GM13976 (cell line): ENCODE data around the gene FBXL2.

Experiments used
- DNase-seq: peaks from one replicate; pipeline ENCODE4 v3.0.0; 2012; ENCODE audit warnings: low spot score
- in situ Hi-C: fragments of 300-500 bp; cut with MboI; formaldehyde crosslinking; loops from one replicate; pipeline ENCODE4 v1.12.0; 2022; ENCODE audit warnings: low sequenced_read_pairs, mixed read lengths, inconsistent platforms; ENCODE audit not compliant: unreplicated experiment
- TF ChIP-seq, protein P1 (sequence below): IDR thresholded peaks from 2 replicates; pipeline ENCODE4 v1.5.1; 2012; ENCODE audit warnings: borderline replicate concordance, mild to moderate bottlenecking; ENCODE audit not compliant: insufficient read depth; ENCODE audit errors: extremely low read depth, missing control alignments, control extremely low read depth

The FBXL2 gene

DNA sequence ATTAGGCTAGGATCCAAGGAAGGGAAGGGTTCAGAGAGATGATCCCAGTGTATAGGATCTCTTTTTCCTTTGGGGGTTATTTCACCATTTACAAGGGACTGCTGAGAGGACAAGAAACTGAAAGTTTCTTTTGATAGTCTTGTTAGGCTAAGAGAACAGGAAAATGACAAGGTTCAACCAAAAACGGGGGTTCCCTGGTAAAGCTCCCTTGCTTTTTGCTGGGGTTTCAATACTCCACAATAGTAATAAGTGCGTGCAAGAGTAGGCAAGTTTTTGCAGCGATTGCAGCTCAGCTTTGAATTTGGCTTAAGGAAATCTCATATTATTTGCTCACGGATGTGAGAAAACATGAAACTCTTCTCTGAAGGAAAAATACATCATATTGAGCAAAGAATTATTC, 39.8 kb upstream of the FBXL2 start:
- in situ Hi-C loops: no loop called here
- TF ChIP-seq, protein P1, sequence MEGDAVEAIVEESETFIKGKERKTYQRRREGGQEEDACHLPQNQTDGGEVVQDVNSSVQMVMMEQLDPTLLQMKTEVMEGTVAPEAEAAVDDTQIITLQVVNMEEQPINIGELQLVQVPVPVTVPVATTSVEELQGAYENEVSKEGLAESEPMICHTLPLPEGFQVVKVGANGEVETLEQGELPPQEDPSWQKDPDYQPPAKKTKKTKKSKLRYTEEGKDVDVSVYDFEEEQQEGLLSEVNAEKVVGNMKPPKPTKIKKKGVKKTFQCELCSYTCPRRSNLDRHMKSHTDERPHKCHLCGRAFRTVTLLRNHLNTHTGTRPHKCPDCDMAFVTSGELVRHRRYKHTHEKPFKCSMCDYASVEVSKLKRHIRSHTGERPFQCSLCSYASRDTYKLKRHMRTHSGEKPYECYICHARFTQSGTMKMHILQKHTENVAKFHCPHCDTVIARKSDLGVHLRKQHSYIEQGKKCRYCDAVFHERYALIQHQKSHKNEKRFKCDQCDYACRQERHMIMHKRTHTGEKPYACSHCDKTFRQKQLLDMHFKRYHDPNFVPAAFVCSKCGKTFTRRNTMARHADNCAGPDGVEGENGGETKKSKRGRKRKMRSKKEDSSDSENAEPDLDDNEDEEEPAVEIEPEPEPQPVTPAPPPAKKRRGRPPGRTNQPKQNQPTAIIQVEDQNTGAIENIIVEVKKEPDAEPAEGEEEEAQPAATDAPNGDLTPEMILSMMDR: no peak
- no peak for DNase-seq

DNA sequence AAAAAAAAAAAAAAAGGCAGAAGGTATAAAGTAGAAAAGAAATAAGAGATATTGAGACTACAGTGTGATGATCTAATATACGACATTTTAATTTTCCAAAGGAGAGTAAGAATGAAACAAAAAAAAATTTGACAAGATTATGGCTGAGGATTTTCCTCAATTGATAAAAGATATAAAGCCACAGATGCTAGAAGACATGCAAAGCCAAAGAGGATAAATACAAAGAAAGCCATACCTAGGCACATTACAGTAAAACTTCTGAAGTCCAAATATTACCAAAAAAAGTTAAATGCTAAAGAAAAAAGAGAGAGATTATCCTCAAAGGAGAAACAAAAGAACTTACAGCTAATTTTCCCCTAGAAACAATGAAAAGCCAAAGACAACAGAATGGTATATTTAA, 38.3 kb upstream of the FBXL2 start:
- TF ChIP-seq, protein P1: no peak
- in situ Hi-C loops: no loop called here
- no peak for DNase-seq

DNA sequence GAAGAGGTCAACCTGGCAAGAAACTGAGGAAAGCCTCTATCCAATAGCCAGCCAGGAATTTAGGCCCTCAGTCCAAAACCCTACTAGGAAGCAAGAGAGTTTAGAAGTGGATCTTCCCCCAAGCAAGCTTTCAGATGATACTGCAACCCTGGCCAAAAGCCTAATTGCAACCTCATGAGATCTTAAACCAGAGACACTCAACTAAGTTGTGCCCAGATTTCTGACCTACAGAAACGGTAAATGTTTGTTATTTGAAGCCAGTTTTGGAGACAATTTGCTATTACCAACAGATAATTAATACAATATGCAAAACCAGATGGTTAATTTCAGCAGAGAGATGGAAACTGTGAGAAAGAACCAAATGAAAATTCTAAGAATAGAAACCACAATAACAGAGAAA, 37.0 kb upstream of the FBXL2 start:
- TF ChIP-seq, protein P1: no peak
- no peak for DNase-seq
- in situ Hi-C loops: no loop called here

DNA sequence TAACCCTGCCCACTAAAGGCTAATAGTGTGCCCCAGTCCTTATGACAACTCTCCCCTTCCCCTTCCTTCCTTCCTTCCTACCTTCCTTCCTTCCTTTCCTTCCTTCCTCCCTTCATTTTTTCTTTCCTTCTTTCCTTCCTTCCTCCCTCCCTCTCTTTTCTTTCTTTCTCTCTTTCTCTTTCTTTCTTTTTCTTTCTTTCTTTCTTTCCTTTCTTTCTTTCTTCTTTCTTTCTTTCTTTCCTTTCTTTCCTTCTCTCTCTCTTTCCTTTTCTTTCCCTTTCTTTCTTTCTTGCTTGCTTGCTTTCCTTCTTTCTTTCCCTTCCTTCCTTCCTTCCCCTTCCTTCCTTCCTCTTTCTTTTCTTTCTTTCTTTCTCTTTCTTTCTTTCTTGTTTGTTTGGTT, 30.5 kb upstream of the FBXL2 start:
- TF ChIP-seq, protein P1: no peak
- in situ Hi-C loops: no loop called here
- no peak for DNase-seq

DNA sequence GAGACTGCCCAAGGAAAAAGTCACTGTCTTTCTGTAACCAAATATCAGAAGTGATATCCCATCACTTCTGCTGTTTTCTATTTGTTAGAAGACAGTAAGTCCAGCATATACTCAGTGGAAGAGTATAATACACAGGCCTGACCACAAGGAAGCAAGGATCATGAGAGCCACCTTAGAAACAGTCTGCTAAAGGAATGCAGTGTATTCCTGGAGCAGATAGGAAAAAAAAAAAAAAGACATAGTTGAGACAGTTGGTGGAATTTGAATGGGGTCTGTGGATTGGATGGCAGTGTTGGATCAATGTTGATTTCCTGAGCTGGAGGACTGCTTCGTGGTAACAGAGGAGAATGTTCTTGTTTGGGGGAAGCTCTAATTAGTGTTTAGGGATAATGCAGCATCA, 26.5 kb upstream of the FBXL2 start:
- no peak for DNase-seq
- in situ Hi-C loops: no loop called here
- TF ChIP-seq, protein P1: no peak

DNA sequence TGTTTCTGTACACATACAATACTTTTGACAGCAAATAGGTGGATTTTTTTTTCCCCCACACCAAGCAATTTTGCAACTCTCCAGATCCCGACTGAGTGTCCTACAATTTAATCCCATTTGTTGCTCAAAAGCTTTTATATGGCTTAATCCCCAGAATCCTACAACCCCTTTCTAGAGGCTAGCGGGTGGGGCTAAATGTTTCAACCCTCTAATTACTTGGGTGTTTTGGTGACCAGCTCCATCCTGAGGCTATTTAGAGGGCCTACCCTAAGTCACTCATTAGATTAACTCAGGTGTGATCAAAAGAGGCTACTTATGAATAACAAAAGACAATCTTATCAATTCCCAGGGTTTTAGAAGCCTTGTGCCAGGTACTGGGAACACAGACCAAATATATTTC, 21.0 kb upstream of the FBXL2 start:
- TF ChIP-seq, protein P1: no peak
- no peak for DNase-seq
- in situ Hi-C loops: no loop called here

DNA sequence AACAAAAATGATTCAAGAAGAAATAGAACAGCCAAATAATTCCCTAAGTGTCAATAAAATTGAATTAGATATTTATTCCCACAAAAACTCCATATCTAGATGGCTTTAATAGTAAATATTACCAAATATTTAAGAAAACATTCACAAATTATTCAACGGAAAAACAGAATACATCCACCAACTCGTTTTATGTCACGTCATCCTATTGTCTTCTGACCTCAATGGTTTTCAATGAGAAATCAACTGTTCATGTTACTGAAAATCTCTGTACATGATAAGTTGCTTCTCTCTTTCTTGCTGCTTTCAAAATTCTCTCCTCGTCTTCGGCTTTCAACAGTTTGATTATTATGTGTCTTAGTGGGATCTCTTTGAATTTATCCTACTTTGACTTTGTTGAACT, 17.1 kb upstream of the FBXL2 start:
- TF ChIP-seq, protein P1: no peak
- in situ Hi-C loops: no loop called here
- DNase-seq: no peak
